ENCODE measurements around the gene GRN.
"Not testable (repeated sequence)": the region's sequence is repeated elsewhere in the genome, so short reads cannot be mapped to it uniquely, and the experiment has no call there.

The GRN gene

GRCh38 chr17:44361292-44362260, 16.5 kb downstream of the GRN start:
- no peak for DNase-seq (ENCODE audit: low spot score)

- DNase-seq (ENCODE audit: low spot score) = no peak
Observed at GRCh38 chr17:44362459-44362948, 17.4 kb downstream of the GRN start.

- no peak for DNase-seq (ENCODE audit: low spot score)
Observed at GRCh38 chr17:44362949-44363612, 18.0 kb downstream of the GRN start.

GRCh38 chr17:44363613-44364159, 18.6 kb downstream of the GRN start, which contains the start of gene FAM171A2:
FAM171A2 (minus strand) TSS chr17:44363853; CDS start chr17:44363714, 139 bp downstream.
- no peak for DNase-seq (ENCODE audit: low spot score)

GRCh38 chr17:44365051-44365450, 19.9 kb downstream of the GRN start:
- DNase-seq (ENCODE audit: low spot score) = not testable (repeated sequence)

- no peak for DNase-seq (ENCODE audit: low spot score)
Observed at GRCh38 chr17:44367231-44367979, 22.3 kb downstream of the GRN start.

- DNase-seq (ENCODE audit: low spot score) = not testable (repeated sequence)
Observed at GRCh38 chr17:44368391-44369243, 23.5 kb downstream of the GRN start.

- DNase-seq (ENCODE audit: low spot score) = not testable (repeated sequence)
Observed at GRCh38 chr17:44369414-44370023, 24.4 kb downstream of the GRN start.

- DNase-seq (ENCODE audit: low spot score) = no peak
Observed at GRCh38 chr17:44372036-44372435, 26.9 kb downstream of the GRN start.

- no peak for DNase-seq (ENCODE audit: low spot score)
Observed at GRCh38 chr17:44374306-44375195, 29.4 kb downstream of the GRN start.

GRCh38 chr17:44375196-44376017, 30.3 kb downstream of the GRN start:
- no peak for DNase-seq (ENCODE audit: low spot score)

GRCh38 chr17:44376124-44376523, 31.0 kb downstream of the GRN start:
- DNase-seq (ENCODE audit: low spot score) = no peak

- no peak for DNase-seq (ENCODE audit: low spot score)
Observed at GRCh38 chr17:44376779-44377178, 31.7 kb downstream of the GRN start.

GRCh38 chr17:44378171-44378705, 33.1 kb downstream of the GRN start:
- DNase-seq (ENCODE audit: low spot score) = no peak

- no peak for DNase-seq (ENCODE audit: low spot score)
Observed at GRCh38 chr17:44379887-44380286, 34.8 kb downstream of the GRN start.

GRCh38 chr17:44380767-44381166, 35.7 kb downstream of the GRN start:
- DNase-seq (ENCODE audit: low spot score) = no peak

GRCh38 chr17:44381810-44382305, 36.8 kb downstream of the GRN start:
- no peak for DNase-seq (ENCODE audit: low spot score)

GRCh38 chr17:44382917-44383316, 37.8 kb downstream of the GRN start:
- no peak for DNase-seq (ENCODE audit: low spot score)
